Stimulated activated naive CD4-positive, alpha-beta T cell treated with Interleukin-2 at 50 U/mL for 16 hours (primary cell): ENCODE data around the gene CDPF1.

Source experiments
- DNase-seq: peaks from one replicate; lab custom pipeline; 2025; lab: John Stamatoyannopoulos, UW

CDPF1 gene

GRCh38 chr22:46250035-46250782 is at the start of gene CDPF1:
Gene CDPF1 (minus strand): TSS chr22:46250293. CDS start chr22:46248284, 2,009 bp downstream.
- DNase-seq: peak; percentile 92

- no peak for DNase-seq
Measured at GRCh38 chr22:46299101-46299500, 49.0 kb upstream of the CDPF1 start.

DNA sequence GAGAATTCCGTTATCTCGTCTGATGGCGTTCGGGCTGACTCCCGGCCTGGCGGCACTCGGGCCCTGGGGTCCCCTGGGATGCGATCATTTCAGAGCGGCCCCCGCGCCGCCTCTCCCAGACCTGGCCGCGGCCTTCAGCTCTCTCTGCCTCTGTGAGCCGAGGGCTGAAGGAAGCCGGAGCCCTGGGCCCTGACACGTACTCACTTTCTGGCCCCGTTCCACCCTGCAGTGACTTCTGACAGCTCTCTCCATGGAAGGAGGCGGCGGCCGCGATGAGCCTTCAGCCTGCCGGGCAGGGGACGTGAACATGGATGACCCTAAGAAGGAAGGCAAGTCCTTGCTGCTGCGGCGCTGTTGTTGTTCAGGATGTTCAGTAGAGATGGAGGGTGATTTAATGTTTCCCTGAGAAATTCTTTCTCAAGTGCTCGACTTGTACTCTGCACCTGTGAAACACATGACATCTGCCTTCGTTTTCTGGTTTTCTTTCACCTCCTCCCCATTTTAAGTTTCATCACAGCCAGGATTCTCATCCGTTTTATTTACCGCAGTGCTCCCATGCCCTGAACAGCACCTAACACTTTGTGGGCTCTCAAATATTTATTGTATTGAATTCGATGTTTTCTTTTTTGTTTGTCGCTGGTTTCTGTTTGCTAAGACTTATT is 47.2 kb upstream of the CDPF1 start:
- DNase-seq: no peak

- peak; percentile 96 for DNase-seq
Measured at GRCh38 chr22:46296257-46297150, 46.4 kb upstream of the CDPF1 start, which contains the start of gene GTSE1. Gene GTSE1 (plus strand): TSS chr22:46296870. CDS start chr22:46297401, 531 bp downstream.

GRCh38 chr22:46295277-46295971 is 45.3 kb upstream of the CDPF1 start:
- DNase-seq: no peak

GRCh38 chr22:46294784-46295183 is 44.7 kb upstream of the CDPF1 start:
- no peak for DNase-seq

- no peak for DNase-seq
Measured at GRCh38 chr22:46293577-46294260, 43.6 kb upstream of the CDPF1 start.

DNA sequence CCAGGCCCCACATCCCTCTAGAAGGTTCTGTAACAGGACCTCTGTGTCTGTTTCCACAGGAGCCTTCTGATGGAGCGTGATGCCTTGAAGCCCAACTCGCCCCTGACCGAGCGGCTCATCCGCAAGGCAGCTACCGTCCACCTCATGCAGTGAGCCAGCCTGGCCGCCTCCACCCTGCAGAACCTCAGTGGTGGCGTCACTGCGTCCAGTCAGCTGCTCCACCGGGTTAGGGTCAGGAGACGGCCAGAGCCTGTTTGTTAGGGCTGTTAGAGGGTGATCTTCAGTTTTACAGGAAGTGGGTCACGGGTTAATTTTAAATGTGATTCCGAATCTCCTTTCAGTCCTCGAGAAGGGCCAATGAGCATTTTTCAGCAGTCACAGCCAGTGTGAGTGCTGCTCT is 42.6 kb upstream of the CDPF1 start:
- DNase-seq: no peak

GRCh38 chr22:46292173-46292572 is 42.1 kb upstream of the CDPF1 start:
- no peak for DNase-seq

DNA sequence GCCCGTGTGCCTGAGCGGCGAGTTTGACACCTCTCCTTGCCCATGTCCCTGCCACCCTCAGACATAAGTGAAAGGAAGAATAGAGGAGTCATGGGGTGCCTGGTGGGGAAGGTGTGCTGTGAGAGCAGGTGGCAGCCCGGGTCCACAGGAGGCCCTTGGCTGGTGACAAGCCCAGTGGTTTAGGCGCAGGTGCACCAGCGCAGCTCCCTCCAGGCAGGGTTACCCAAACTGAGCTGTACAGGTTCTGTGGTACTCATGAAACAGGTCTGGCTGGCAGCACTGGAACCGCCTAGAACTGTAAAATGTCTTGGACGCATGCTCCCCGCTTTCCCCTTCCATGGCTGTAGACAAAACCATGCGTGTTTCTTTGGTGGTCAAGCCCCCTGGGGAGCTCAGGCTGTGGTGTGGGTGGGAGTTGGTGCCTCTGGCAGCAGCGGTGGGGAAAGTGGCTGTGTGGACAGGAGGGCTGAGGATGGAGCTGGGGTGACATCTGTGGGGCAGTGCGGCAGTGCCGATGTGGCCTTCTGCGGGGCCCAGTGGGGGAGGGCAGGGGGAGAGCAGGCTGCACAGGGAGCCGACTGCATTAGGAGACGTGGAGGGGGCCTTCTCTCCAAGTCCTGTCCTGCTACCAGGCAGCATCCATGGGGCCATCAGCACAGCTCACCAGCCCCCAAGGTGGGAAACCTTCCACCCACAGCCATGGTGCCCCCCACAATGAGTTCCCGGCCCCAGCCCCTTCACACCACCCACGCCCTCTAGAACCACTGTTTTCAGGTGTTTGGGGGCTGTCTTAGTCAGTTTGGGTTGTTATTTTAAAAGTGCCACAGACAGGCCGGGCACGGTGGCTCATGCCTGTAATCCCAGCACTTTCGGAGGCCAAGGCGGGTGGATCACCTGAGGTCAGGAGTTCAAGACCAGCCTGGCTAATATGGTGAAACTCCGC is 41.0 kb upstream of the CDPF1 start:
- DNase-seq: no peak

DNA sequence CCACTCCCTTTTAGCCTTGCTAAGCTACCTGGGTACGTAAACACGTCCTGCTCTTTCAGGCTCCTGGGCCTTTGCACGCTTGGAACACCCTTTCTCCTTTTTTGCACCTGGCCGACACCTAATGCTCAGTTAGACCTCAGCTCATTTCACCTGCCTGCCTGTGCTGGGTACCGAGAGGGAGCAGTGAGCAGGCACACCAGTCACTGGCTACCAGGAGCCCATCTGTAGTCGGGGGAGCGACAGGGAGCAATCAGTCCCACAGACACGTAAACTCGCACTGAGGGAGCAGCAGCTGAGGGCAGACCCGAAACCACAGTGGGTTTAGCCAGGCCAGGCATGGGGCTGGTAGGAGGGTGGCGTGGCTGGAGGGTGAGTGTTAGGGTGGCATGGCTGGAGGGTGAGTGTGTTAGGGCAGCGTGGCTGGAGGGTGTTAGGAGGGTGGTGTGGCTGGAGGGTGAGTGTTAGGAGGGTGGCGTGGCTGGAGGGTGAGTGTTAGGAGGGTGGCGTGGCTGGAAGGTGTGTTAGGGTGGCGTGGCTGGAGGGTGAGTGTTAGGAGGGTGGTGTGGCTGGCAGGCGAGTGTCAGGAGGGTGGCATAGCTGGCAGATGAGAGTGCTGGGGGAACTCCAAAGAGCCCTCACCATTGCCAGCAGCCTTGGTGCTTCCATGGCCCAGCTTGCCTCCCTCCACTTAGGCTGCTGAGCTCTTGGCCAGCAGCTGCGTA is 40.2 kb upstream of the CDPF1 start:
- DNase-seq: no peak

DNA sequence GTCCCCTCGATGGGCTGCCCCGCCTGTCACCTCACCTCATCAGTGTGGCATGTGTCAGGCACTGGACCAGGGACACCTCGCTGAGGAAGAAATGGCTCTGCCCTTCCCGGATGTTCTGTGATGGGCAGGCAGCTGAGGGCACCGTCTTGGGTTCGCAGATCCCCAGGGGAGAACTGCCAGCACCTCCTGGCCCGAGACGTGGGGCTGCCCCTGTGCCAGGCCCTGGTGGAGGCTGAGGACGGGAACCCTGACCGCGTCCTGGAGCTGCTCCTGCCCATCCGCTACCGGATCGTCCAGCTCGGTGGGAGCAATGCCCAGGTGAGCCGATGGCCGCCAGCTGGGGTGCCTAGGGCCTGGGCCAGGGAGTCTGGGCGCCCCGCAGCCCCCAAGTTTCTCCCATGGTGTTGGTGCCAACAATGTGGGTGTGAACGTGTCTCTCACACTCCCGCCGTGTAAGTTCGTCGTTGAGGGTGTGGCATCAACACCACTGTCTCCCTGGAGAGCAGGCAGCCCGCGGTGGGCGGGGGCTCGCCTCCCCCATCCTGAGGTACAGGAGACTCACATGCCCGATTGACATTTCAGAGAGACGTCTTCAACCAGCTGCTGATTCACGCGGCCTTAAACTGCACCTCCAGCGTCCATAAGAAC is 39.3 kb upstream of the CDPF1 start:
- no peak for DNase-seq

- DNase-seq: no peak
Measured at GRCh38 chr22:46288846-46289243, 38.8 kb upstream of the CDPF1 start.

DNA sequence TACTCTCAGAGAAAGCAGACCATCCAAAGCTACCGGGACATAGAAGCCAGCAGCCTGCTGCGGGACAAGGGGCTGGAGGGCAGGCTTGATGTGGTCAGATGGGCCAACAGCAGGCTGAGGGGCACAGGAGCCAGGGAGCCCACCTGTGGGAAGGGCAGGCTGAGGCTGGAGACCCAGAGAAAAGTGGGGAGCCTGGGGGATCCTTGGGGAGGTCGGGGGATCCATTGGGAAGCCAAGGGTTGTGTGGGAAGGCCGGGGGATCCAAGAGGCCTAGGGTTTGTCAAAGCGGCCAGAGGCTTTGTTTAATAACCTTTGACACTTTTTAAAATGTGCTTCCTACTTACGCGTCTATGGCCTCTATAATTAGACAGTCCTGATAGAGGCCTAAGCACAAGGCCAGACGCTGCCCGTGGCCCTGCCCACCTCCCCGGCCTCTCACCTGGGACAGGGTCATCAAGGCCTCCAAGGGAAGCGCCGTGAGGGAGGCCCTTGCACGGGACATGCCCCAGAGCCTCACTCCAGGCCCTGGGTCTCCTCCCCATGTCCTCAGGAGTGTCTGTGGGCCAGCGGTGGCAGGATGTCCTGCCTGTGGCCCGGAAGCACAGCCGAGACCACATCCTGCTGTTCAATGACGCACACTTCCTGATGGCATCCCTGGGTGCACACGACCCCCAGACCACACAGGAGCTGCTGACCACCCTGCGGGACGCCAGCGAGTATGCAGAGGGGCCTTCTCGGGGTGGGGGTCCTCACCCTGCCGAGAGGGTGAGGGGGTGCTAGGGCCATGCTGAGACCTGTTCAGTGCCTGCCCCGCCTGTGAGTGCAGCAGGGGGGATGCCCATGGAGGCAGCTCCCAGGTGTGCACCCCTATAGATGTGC is 38.0 kb upstream of the CDPF1 start:
- no peak for DNase-seq

GRCh38 chr22:46286941-46287872 is 37.1 kb upstream of the CDPF1 start:
- DNase-seq: no peak

DNA sequence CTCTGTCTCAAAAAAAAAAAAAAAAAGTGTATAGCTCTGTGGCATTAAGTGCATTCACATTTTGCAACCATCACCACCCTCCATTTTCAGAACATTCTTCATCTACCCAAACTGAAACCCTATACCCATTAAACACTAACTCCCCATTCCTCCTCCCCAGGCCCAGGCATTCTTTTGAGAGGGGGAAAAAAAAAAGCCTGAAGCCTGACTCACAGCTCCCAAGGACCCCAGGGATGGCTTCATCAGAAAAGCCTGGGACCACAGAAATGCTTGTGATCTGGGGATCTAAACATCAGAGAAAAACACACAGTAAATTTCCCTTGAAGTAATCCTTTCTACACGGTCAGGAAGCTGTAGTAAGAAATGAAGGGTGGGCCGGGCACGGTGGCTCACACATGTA is 35.9 kb upstream of the CDPF1 start:
- no peak for DNase-seq
